Brain pericyte (primary cell): ENCODE measurements around the gene TMEM117.
A peak's percentile ranks its signal among the peaks of the same experiment; 100 is the strongest.

Experiments
- DNase-seq: peaks from one replicate; pipeline ENCODE4 v3.0.0-alpha.2; 2012; ENCODE audit warnings: low read depth, low spot score

TMEM117 gene

GRCh38 chr12:43957732-43958372 is 122.0 kb downstream of the TMEM117 start:
- peak; percentile 3 for DNase-seq

DNA sequence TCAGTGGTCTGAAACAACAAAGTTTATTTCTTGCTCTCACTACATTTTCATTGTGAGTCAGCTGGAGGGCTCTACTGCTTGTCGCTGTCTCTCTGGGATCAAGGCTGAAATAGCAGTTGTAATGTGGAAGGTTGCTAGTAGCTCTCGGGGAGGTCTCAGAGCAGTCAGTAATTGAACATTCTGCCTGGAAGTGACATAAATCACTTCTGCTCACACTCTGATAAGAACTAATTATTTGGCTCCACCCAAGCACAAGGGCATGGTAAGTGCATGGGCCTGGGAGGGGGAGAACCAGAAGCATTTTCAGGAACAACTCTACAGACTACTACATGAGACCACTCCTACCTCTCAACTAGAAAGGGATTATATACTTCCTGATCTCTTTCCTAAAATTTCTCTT is 128.2 kb downstream of the TMEM117 start:
- DNase-seq, result no peak

- no peak for DNase-seq
Measured at GRCh38 chr12:43964961-43965360, 129.1 kb downstream of the TMEM117 start.

GRCh38 chr12:43965899-43966298 is 130.0 kb downstream of the TMEM117 start:
- DNase-seq, result no peak

- DNase-seq, result no peak
Measured at GRCh38 chr12:43968736-43969135, 132.9 kb downstream of the TMEM117 start.

DNA sequence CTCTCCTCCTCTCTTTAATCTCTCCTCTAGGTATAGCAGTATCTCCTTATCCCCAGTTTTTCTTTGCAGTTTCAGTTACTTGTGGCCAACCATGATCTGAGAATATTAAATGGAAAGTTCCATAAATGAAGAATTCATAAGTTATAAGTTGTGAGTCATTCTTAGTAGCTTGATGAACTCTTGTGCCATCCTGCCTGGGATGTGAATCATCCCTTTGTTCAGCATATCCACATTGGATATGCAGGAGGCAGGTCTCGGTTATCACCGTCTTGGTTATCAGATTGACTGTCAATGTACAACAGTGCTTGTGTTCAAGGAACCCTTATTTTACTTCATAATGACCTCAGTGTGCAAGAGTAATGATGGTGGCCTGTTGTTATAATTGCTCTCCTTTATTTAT is 134.0 kb downstream of the TMEM117 start:
- DNase-seq, result no peak

GRCh38 chr12:43973385-43973784 is 137.5 kb downstream of the TMEM117 start:
- no peak for DNase-seq

GRCh38 chr12:43973993-43974392 is 138.1 kb downstream of the TMEM117 start:
- DNase-seq, result no peak

DNA sequence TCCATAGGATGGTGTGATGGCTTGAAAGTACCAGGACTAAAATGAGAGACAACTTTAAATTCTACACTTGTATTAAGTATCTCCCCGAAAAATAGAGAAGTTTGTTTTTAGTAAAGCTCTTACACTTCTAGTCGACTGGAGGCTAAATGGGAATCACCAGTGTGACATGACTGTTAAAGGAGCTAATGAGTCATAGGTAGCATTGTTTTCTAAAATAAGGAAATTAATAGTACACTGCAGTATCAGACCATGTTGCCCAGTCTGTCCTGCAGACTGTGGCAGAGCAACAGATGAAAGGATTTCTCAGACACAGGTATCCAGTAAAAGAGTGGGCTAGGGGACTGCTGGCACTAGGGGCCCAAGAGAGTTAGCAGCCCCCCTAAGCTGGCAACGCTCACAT is 140.1 kb downstream of the TMEM117 start:
- DNase-seq, result no peak

GRCh38 chr12:43978556-43978955 is 142.7 kb downstream of the TMEM117 start:
- DNase-seq, result no peak

- no peak for DNase-seq
Measured at GRCh38 chr12:43979450-43979849, 143.6 kb downstream of the TMEM117 start.

DNA sequence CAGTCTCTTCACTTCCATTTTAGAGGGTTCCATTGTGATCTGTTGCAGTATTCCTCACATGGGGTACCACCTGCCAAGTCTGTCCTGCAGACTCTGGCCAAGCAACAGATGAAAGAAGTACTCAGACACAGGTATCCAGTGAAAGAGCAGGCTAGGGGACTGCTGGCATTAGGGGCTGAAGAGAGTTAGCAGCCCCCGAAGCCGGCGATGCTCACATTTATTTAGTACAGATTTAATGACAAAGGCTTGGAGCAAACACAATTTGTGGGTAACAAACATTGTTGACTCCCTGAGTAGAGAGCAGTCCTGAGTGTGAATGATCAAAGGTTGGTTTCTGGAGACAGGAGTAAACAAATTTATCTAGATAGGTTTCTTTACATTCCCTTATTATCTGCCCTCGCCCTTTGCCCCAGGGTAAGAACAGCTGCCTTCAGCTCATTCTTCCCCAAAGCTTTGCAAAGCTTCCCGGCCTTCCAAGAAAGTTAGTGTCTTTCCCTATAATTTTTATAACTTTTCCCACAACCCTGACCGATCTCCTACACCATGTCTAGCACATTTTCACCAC is 144.8 kb downstream of the TMEM117 start:
- no peak for DNase-seq

- DNase-seq, result no peak
Measured at GRCh38 chr12:43981726-43982125, 145.8 kb downstream of the TMEM117 start.

GRCh38 chr12:43982544-43982943 is 146.7 kb downstream of the TMEM117 start:
- DNase-seq, result no peak

DNA sequence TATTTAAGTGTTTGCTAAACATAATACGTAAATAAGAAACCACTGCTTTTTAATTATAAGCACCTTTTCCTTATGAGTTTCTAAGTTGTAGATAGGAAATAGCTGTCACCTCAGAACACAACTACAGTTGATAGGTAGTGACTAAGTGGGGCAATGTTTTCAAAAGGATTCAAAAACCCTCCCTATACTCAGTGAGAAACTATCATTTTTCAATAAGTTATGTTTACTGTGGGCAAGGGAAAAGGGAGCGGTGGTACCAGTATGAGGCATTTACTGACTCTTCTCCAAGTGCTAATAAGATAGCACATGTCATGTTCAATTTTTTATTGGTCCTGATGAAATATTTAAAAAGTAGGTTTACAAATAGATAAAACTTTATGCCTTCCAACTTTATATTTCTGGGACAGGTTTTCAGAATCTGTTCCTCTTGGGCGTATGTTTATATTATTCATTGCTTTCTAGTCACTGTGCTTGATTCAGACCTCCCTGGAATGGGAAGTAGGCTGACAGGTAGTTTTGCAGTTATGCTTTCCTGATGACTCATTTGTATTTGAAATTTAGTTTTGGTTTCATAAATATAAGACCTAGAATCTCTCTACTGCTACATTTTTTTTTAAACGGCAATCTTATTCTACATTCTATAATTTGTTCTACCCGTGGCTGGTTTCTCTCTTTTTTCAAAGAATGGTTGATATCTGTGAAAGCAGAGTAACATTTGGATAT is 153.1 kb downstream of the TMEM117 start:
- DNase-seq, result no peak

GRCh38 chr12:43992856-43993255 is 157.0 kb downstream of the TMEM117 start:
- DNase-seq, result no peak

- no peak for DNase-seq
Measured at GRCh38 chr12:44000309-44000952, 164.6 kb downstream of the TMEM117 start.

DNA sequence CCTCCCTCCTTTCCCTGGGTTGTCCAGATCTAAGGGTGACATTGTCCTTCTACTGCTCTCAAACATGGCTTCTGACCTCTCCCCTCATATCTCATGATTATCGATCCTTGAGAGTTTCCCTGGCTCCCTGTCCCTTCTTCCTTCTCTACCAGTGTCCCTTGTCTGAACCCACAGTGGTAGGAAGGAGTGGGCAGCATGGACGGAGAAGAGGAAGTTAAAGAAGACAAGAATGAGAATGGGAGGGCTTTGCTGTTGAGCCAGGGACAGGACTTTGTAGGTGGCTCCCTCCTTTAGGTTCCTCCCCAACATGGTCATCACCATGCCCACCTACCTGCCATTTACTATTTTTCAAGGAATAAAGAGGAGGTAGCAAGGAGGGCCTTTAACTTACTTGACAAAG is 166.7 kb downstream of the TMEM117 start:
- DNase-seq, result no peak

DNA sequence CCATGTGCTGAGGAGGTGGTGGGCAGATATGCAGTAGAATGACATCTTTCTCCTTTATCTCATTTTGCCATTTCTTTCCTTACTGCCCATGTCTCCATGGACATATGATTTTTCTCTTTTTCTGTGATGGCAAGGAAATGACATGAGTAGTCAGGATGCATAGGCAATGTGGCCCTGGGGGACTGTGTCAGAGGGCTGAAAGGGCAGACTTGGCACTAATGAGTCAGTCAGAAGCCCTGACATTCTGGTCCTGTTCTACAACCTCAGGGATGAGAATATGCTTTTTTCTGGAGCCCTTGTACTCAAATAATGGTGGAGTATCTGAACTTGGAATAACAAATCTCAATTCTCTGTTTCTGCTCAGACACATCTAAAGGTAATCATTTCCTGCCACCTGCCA is 167.8 kb downstream of the TMEM117 start:
- no peak for DNase-seq

DNA sequence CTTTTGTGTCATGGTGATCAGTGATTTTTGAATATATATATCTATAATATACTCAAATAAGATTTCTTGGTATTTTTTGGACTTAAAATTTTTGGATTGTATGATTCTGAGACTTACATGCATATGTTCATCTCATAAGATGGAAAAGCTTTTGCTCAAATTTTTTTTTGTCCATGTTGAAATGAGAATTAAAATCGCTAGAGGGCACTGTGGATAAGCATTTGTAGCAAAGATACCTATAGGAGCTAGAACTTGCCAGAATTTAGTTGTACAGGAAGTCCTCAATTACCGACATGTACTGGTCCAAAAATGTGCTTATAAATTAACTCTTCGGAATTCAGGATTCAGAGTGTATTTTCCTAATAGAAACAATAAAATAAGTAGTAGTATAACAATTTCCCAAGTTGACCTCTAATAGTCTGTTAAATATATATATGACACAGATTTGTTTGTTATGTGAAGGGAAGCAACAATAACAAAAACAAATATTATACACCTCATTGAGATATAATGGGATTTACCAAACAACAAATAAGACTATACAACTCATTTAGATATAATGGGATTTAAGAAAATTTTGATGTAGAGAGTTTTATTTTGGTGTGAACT is 179.6 kb downstream of the TMEM117 start:
- no peak for DNase-seq

DNA sequence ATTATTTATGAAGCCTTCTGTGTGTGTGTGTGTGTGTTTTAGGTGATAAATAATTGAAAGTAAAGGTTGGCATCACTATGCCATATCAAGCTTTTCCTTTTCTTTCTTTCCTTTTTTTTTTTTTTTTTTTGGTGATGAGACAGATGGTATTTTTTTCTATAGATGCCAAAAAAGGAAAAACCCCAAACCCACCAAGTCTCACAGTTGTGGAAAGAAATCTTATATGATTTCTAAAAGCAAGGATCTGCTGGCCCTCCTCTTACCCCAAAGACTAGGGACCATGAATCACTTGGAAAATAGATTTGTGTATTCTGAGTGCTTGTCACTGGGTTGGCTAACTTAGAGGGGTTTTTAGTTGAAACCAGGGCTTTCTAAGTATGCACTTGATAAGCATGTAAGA is 181.3 kb downstream of the TMEM117 start:
- no peak for DNase-seq

DNA sequence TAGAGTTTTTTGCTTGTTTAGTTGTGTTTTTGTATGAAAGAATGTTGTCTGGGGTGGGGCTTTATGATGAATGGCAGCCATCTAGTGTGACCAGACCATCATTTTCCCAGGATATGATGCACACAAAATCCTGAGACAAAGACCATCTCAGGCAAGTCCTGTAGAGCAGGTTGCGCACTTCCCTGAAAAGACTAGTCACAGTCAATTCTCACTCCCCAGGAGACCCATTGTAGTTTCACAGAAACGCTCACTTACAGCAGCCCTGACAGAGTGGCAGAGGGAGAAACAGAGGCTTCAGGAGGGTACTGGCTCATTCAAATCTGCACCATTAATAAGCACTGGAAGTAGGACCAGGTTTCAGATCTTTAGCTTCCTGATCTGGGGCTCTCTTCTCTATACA is 183.2 kb downstream of the TMEM117 start:
- DNase-seq, result no peak
